Right renal cortex interstitium (tissue), 3 donors: ENCODE results near the gene ACR. TPM values are rescaled to one million over a fixed set of nuclear protein-coding genes. Genes with fewer than 3 reads are reported as not detected.

Experiments used
- DNase-seq, 3 donors: peaks; one replicate each; pipeline ENCODE4 v3.0.0-alpha.2; 2013; ENCODE audit warnings: low read depth in 3 of 3, low spot score in 2 of 3
- polyA plus RNA-seq, 3 donors: library from polyadenylated mRNA; unstranded; fragments of 120-200 nt; gene quantifications; one replicate each; pipeline ENCODE4 v1.2.1, GENCODE V29; 2013; ENCODE audit not compliant: insufficient read length in 3 of 3

The ACR gene
- polyA plus RNA-seq, 3 donors: 0.25 to 0.45 (median 0.28) TPM

DNA sequence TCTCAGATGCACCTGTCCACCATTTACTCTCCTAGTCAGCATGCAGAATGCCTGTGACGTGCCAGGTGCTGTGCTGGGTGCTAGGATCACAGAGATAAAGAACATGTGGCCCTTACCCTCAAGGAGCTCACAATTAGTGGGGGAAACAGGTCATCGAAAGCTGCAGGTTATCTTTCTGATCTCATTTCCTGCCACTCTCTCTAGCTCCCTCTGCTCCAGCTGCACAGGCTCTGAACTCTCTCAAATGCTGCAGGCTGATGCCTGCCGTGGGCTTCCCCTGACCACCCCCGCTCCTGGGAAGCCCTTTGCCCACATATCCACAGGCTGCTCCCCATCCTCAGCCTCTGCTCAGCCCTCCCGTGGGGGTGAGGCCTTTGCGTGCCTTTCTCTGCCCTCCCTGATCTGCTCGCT lies 35.7 kb upstream of the ACR start:
- no peak for DNase-seq

DNA sequence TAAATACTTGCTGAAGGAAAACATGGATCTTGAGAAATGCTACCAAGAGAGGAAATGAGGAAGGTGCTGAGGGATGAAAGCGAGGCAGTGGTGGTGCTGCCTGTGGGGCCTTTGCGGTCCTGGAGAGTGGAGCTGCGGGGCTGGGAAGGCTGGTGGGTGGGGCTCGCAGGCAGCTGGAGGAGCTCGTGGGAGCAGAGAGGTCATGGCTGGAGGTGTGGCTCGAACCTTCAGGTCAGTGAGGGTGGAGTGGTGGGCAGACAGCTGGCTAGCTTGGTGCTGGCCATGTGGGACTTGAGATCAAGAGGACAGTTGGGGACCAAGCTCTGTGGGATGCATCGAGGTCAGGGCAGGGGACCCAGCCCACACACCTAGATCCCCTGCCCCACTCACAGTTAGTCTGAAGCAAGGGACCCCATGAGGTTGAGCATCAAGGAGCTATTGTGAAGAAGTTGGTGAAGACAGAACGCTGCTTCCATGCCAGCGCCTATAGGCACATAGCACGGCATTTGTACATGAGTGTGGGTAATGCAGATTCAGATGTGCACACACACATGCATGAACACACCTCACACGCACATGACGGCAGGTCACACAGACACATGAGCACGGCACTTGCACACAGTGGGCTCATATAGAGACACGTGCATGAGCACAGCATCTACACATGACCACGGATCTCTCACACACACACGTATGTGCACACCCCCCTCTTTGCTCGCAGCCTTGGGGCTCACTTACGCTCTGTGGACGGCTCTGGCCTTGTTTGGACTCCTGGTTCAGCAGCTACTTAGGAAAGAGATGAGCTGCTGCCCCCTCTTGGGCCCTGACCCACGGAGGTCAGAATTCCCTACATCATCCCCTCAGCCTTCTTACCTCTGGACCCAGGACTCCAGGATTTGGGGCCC lies 34.9 kb upstream of the ACR start:
- no peak for DNase-seq

DNA sequence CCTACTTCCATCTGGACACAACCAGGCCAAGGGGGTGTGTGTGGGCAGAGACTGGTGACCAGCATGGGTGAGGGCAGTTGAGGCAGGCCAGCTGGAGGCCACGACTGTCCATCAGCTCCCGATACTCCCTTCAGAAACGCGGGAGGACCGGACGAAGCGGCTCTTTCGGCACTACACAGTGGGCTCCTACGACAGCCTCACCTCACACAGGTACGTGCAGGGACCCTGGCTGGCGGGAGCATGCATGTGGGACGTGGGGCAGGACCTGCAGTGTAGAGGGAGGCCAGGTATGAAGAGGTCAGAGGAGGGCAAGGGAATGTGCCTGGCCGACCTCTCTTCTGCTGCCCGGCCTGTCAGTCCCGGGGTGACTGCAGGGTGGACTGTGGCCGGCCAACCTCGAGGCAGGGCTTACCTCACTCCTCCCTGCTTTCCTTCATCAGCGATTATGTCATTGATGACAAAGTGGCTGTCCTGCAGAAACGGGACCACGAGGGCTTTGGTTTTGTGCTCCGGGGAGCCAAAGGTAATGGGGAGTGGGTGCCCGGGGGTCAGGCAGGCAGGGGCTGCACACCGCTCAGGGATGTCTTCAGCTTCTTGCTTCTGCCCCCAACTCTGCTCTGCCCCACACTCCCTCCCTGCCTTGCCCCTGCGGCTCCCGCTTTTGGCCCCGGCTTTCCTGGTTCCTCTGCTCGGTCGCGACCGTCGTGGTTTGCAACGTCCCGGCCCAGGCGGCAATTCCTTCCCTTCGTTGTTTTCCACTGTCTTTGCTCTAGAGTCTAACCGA lies 34.1 kb upstream of the ACR start:
- DNase-seq: no peak

DNA sequence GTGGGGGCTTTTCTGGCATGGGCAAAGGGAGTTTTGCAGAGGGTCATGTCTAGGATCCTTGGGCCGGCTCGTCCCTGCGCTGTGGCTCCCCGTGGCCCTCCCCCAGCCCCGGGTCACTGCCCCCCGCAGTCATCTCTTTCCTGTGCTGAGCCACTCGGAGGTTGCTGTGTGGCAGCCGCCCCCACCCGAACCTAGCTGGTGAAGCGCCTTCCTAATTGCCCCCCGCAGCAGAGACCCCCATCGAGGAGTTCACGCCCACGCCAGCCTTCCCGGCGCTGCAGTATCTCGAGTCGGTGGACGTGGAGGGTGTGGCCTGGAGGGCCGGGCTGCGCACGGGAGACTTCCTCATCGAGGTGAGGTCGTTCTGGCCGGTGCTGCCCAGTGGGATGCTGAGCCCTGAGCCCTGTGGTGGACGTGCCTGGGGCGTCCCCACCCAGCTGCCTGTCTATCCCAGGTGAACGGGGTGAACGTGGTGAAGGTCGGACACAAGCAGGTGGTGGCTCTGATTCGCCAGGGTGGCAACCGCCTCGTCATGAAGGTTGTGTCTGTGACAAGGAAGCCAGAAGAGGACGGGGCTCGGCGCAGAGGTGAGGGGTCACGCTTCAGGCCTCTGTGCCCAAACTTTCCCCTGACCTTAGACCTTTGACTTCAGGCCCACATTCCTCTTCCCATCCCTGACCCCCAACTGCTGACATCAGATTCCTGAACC lies 33.3 kb upstream of the ACR start:
- DNase-seq: no peak

DNA sequence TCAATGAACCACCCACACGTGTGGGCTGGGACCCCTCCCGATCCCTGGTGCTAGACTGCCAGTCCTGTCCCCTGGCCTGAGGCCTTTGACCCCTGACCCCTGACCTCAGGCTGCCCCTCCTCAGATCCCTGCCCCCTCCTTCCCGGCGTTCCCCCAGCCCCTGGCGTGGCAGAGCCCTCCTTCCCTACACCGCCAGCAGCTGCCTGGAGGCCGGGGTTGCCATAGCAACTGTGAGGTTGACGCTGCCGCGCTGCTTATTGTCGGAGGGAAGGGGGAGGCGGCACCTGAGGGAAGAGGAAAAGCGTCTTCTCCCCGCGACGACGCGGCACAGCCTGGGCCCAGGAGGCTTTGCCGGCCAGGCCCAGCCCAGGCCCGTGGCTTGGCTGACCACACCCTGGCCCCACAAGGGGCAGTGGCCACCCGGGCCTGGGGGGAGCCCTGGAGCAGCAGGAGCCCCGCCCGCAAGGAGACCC lies 32.7 kb upstream of the ACR start:
- peak; percentile 60 to 79 (median 79) for DNase-seq

DNA sequence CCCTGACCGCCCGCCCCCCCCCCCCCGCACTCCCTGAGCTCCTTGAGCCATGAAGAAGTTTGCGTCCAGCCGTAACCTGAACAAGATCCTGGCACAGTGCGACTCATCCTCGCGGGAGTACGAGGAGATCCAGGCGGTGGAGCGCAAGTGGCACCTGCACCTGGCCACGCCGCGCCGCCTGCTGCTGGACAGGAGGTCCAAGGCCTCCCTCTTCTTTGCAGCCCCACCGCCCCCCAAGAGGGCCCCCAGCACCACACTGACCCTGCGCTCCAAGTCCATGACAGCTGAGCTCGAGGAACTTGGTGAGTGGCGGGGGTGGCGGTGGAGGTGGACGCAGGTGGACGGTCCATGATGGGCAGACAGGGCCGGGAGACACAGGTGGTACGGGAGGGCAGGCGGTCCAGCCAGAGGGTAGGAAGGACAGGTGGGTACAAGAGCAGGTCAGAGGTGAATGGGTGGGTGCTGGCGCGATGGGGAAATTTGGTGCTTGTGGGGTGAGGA lies 32.1 kb upstream of the ACR start:
- no peak for DNase-seq

DNA sequence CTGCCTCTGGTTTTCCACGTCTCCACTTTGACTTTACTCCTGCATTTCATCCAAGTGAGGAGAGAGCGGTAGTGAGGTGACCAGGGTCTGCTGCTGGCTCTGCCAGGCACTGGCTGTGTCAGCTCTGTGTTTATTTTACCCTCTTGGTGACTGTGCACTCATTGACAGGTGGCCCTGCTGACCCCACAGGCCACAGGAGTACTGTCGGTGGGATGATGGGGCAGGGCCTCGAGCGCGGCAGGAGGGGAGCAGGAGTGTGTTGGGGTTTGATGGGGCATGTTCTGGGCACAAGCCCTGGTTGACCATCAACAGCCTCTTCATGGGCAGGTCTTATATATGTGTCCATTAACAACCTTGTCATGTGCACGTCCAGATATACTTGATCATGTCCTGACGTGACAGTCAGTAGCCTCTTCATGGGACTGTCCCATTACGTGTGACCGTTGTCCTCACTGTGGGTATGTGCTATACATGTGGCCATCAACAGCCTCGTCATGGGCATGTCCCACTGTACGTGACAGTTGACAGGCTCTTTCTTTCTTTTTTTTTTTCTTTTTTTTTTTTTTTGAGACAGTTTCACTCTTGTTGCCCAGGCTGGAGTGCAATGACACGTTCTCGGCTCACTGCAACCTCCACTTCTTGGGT lies 31.4 kb upstream of the ACR start:
- no peak for DNase-seq

DNA sequence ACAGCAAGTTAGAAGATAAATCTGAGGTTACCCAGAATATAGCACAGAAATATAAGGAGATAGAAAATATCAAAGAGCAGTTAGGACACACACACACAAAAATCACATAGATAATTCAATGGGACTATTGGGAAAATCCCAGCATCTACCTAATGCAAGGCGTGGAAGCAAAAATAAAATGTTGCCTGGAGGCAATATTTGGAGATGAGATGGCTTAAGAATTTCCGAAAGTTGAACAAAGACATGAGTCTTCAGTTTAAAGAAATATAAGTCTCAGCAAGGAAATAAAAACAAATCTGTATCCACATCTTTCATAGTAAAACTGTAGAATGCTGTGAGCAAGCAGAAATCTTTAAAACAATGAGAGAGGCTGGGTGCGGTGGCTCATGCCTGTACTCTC lies 29.5 kb upstream of the ACR start:
- no peak for DNase-seq

DNA sequence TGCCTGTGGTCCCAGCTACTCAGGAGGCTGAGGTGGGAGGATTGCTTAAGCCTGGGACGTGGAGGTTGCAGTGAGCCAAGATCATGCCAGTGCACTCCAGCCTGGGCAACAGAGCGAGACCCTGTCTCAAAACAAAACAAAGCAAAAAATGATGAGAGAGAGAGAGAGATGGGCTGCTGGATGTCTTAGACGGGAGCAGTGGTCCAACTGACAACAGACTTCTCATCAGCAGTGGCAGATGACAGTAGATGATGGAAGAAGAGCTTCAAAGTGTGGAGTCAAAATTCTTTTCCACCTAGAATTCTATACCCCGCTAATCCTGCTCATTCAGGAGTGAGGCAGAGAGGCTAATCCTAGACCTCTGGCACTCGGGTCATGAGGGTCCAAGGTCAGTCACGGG lies 29.0 kb upstream of the ACR start:
- no peak for DNase-seq

DNA sequence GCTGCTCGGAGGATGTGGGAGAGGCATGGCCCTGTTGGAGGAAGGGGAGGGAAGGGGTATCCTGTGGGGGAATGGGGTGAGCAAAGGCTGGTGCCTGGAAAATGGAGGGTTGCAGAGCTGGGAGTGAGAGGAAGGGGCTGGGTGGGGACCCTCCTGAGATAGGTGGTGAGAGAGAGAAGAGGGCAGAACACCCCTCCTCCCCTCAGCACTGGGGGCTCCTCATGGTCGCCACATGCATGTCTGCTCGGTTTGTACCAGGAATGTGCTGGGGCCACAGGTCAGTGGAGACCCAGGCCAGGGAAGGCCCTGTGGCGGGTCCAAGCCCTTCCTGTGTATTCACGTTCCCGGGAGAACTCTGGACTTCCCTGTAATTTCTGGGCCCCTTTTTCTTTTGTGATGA lies 27.8 kb upstream of the ACR start:
- no peak for DNase-seq

DNA sequence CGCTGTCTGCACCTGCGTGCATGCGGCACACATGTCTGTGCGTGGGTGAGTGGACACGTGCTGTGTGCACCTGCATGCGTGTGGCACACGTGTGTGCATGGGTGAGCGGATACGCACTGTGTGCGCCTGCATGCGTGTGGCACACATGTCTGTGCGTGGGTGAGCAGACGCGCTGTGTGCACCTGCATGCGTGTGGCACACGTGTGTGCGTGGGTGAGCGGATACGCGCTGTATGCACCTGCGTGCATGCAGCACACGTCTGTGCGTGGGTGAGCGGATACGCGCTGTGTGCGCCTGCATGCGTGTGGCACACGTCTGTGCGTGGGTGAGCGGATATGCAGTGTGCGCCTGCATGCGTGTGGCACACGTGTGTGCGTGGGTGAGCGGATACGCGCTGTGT lies 27.1 kb upstream of the ACR start:
- no peak for DNase-seq

DNA sequence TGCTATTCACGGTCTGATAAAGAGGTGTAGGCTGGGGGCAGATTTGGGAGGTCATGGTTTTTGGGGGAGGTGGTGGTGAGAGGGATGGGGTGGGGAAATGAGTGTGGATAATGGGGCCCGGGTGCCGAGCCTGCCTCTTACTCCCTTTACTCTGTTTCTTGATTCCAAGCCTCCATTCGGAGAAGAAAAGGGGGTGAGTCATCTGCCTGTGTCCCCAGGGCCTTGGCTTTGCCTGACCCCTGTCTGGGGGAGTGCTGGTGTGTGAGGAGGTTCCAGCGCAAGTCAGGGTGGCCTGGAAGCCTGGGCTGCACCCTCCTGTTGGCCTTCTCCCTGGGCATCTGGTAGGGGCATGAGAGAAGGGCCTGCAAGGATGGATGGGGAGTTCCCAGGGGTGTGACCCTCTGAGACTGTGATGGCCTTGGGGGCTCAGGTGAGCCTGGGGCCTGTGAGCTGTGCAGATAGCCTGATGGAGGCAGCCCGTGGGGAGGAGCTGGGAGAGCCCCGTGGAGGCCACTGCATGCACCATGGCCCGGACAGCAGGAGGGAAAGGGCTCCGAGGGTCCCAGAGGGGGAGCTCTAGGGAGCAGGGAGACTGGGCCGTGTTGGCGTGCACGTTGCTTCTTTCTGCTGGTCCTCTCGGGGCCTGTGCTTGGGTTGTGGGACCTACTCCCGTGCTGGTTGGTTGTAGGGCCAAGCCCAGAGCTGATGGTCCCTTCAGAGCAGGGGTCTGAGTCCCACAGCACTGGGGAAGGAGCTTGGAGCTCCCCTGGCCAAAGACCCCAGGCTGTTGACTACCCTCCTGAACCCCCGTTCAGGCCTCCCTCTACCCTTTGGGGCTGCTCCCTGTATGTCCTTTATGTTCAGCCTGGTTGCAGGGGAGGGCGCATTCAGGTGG lies 26.3 kb upstream of the ACR start:
- DNase-seq: no peak

DNA sequence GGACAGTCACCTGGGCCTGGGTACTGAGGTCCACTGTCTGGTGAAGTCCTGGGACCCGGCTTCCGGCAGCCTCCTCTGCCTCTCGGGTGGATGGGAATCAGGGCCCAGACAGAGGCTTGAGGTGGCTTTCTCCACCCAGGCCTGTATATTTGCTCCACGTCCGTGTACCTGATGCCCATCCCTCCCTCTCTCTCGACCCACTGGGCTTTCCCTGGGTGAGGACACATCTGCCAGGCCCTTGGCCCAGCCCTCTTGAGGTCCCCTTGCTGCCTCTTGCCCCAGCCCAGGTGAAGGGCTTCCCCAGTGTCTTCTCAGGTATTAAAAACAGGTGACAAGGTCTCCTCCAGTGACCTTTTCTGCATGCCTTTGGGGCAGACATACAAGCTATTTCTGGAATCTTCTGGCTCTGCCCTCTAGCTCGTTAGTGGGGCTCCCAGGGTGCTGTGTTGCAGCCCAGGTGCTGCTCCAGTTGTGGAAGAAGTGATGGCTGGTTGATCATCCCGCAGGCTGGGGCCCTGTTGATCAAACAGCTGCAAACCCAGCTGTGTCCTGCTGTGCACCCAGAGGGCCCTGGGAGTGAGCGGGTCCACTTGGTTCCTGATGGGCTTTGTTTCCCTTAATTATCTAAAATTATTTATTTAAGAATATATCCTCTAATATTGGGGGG lies 25.5 kb upstream of the ACR start:
- DNase-seq: no peak

DNA sequence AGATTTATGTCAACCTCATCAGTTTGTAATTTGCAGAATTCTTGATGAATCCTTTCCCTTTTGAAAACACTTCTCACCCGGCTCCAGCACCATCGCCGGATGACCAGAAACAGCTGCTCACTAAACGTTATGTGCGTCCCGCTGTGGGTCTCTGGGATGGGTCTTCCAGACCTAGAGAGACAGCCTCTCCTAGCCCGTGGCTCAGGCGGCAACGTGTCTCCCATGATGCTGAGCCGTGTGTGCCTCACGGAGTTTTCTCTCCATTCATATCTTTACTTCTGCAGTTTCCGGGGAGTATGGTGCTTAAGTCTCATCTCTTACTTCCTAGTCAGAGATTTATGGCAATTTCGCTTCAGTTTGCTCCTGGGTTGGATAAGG lies 25.0 kb upstream of the ACR start:
- no peak for DNase-seq

DNA sequence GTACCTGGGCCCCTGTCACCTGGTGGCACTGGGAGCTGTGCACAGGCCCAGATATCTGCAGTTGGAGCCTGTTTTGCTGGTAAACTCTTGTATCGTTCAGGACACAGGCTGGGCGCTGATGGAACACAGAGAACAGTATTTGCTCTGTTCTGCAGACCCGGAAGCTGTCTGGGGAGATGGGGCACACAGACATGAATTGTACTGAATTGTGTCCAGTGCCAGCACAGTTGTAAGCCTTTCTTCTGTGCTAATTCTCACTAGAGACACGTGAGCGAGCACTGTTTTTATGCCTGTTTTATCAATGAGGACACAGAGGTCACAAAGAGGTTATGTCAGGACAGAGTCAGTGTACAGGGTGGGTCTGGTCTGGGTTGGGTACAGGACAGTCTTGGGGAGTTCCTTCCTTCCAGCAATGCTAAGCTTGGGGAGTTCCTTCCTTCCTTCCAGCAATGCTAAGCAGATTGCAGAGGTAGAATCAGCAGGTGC lies 24.4 kb upstream of the ACR start:
- no peak for DNase-seq

DNA sequence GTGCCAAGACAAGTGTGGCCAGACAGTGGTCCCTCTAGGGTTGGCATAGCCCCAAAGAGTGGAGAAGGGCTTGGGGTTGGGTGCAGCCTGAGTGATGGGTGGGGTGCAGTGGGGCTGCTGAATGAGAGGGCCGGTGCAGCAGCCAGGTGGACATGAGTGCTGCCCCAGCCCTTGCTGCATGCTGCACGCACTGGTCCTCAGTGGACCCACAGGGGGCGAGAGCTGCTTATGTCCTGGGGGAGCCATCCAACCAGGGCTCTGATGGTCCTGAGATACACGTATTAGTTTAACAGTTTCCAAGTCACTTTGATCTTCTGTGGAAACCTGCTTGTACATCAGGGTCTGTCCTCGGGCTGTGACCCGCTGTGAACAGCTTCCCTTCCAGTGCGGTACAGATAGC lies 23.9 kb upstream of the ACR start:
- no peak for DNase-seq

DNA sequence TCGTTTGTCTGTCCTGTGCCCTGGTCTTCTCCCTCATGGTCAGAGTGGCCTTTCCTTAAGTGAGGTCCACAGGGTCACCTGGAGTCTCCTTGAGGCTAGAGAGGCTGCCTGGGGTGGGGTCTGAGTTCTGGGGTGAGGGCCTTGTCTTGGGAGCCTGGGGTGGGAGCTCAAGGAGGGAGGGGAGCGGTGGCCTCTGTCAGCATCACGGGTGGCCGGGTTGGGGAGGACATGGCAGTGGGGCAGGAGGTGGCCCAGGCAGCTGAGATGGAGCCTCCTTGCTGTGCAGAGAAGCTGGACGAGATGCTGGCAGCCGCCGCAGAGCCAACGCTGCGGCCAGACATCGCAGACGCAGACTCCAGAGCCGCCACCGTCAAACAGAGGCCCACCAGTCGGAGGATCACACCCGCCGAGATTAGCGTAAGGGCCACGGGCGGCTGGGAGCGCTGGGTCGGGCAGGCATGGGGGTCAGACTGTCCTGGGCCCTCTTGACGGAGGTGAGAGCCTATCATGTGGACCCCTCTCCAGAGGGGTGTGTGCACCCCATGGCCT lies 23.3 kb upstream of the ACR start:
- DNase-seq: no peak

DNA sequence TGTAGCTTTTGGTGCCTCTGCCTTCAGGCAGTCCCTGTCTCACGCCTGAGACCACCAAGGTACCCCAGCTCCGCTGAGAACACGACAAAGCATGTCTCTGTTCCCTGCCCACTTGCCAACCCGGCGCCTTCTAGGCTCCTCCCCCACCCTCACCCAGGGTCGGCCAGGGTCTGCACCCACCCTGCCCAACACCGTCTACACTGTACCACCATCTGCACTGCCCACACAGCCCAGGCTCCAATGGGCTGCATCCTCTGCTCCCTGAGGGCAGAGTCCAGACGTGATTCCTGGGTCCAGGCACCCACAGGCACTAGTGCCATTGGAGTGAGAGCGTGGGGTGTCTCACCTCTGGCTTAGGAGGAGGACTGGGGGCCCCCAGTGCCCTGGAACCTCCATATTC lies 22.8 kb upstream of the ACR start:
- DNase-seq: no peak

DNA sequence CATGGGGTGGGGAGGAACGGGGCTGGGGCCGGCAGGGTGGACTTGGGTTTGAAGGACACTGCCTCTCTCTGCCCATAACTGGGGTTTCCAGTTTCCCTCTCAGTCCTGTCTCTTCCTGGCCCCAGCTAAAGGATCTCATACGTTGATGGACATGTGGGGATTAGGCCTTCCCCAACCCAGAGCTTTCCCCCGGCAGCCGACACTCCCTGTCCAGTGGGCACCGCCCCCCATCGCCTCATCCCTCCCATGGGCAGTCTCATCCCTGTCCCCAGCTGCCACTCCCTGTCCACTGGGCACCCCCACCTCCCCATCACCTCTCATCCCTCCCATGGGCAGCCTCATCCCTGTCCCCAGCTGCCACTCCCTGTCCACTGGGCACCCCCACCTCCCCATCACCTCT lies 22.2 kb upstream of the ACR start:
- DNase-seq: no peak
